Vagina (tissue), 2 donors: ENCODE data around the gene IRF1.

Experiments used
- POLR2A ChIP-seq, 2 donors: fragments of 450-650 bp; IDR thresholded peaks; one replicate each; pipeline ENCODE4 v1.6.1; 2017; ENCODE audit warnings: antibody characterized with exemption in 2 of 2, mild to moderate bottlenecking in 2 of 2, moderate library complexity in 2 of 2
- POLR2AphosphoS5 ChIP-seq, 2 donors: sonication (generic); formaldehyde crosslinking; IDR thresholded peaks; one replicate each; pipeline ENCODE4 v1.9.0; 2017; ENCODE audit warnings: antibody characterized with exemption in 2 of 2, mild to moderate bottlenecking in 2 of 2, low read depth in 1 of 2; ENCODE audit not compliant: insufficient read depth in 1 of 2
- TF ChIP-seq, protein P1 (sequence below), 3 experiments: fragments of 450-650 bp in 2 of 3; fragments of 200-600 bp in 1 of 3; sonication (generic) in 1 of 3; IDR thresholded peaks; one replicate each; pipeline ENCODE4 v1.5.1; 2017 to 2019; ENCODE audit warnings: antibody characterized with exemption in 3 of 3, mild to moderate bottlenecking in 2 of 3, moderate library complexity in 2 of 3

DNA sequence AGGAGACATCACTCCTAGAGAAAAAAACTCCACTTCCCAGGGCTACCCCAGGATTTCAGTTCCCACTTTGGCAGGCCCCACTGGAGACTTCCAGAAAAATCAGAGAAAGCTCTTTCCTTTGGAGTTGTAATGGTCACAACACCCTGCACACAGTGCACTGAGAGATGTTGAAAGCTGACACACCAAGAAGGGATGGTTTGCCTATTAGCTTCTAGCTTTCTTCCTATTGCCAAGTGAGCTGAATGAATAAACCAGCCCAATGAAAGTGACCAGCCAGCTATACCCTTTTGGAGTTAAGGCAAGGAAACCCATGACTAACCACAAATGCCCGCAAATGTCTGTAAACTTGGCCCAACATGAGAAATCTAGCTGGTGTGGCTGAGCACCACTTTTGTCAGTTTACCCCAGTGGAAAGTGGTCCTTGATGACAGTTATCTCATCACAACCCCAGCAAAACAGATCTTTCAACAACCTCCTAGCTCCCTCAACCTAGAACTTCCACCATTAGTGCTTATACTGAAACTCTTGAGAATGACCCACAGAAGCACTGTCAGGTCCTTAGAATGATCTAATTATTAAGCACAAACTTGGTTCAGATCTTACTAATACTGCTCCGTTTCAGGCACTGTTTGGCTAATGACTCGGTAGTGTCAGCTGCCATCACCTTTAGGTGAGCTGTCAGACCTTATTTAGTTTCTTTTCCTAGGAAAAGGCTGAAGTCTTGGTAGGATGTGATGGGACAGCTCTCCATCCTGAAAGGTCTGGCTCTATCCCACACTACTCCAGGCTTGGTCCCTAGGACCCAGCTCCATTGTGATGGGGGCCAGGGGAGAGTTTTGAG, 11.2 kb downstream of the IRF1 start:
- no peak for TF ChIP-seq POLR2AphosphoS5 (IDR thresholded peaks at IDR 0.05; ENCODE audit: insufficient read depth in 1 of 2, low read depth in 1 of 2)
- no peak for TF ChIP-seq POLR2A (IDR thresholded peaks at IDR 0.05)
- TF ChIP-seq, protein P1, sequence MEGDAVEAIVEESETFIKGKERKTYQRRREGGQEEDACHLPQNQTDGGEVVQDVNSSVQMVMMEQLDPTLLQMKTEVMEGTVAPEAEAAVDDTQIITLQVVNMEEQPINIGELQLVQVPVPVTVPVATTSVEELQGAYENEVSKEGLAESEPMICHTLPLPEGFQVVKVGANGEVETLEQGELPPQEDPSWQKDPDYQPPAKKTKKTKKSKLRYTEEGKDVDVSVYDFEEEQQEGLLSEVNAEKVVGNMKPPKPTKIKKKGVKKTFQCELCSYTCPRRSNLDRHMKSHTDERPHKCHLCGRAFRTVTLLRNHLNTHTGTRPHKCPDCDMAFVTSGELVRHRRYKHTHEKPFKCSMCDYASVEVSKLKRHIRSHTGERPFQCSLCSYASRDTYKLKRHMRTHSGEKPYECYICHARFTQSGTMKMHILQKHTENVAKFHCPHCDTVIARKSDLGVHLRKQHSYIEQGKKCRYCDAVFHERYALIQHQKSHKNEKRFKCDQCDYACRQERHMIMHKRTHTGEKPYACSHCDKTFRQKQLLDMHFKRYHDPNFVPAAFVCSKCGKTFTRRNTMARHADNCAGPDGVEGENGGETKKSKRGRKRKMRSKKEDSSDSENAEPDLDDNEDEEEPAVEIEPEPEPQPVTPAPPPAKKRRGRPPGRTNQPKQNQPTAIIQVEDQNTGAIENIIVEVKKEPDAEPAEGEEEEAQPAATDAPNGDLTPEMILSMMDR (IDR thresholded peaks at IDR 0.05), result no peak
